ENCODE results near the gene CHD1.

DNA sequence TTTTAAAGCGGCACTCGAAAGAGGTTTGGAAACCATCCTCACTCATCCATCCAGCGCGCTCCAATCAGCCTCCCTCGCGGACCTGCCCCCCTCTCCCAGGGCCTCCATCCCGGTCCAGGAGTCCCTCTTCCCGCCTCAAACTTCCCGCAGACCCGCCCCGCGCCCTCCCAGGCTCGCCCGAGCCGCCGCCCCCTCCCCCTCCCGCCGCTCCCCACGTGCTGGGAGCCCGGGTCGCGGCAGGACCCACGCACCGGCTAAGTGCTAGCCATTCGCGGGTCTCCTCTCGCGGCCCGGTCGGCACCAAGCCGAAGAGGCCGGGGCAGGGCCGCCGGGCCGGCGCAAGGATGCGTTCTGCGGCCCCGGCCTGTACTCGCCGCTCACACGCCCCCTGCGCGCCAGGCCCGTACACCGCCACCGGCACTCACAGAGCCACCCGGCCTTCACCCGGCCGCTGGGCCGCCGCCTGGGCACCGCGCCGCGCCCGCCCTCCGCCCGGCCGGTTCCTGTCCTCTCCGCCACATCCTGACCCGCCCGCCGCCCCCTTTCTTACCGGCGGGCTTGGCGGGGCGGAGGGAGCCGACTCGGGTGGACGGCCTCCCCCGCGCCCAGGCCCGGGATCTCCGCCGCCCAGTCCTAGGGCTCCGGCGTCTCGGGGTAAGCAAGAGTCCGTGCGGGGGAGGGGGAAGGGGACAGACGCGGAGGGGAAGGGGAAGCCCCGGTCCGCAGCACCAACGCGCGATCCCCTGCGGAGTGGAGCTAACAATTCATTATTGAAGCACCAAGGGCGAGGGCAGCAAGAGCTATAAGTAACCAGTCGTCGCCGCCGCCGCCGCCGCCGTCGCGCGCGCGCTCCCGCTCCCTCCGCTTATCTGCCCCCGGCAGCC, 576 bp downstream of the CHD1 start:
- TF ChIP-seq, protein P1, sequence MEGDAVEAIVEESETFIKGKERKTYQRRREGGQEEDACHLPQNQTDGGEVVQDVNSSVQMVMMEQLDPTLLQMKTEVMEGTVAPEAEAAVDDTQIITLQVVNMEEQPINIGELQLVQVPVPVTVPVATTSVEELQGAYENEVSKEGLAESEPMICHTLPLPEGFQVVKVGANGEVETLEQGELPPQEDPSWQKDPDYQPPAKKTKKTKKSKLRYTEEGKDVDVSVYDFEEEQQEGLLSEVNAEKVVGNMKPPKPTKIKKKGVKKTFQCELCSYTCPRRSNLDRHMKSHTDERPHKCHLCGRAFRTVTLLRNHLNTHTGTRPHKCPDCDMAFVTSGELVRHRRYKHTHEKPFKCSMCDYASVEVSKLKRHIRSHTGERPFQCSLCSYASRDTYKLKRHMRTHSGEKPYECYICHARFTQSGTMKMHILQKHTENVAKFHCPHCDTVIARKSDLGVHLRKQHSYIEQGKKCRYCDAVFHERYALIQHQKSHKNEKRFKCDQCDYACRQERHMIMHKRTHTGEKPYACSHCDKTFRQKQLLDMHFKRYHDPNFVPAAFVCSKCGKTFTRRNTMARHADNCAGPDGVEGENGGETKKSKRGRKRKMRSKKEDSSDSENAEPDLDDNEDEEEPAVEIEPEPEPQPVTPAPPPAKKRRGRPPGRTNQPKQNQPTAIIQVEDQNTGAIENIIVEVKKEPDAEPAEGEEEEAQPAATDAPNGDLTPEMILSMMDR (conservative IDR thresholded peaks at IDR 0.05 in 1 of 2, IDR thresholded peaks at IDR 0.05 in 1 of 2; ENCODE audit: extremely low read depth in 1 of 2, insufficient read depth in 1 of 2, low read depth in 1 of 2, low read length in 2 of 2), result no peak
- no peak for TF ChIP-seq EZH2 (IDR thresholded peaks at IDR 0.05; ENCODE audit: borderline replicate concordance, low read length)
